ENCODE measurements around the gene MAPRE2.
"Not testable (repeated sequence)": the region's sequence is repeated elsewhere in the genome, so short reads cannot be mapped to it uniquely, and the experiment has no call there.

Gene MAPRE2

DNA sequence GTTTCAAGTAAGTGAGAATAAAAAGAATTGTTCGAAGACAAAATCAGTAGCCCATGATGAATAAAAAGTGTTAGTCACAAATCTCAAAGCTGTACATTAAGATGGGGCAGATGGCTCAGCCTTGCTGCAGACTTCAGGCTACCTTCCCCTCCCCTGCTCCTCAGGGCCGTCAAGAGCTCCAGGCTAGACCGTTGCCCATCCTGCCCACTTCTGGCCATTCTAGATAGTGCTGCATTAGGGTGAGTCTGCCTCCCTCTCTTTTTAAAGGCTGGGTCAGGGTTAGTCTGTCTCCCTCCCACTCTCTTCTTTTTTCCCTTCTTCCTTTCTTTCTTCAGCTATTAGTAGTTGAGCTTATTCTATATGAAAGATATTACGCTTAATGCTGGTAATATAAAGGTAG is 86.0 kb downstream of the MAPRE2 start:
- peak; percentile 59 for DNase-seq

DNA sequence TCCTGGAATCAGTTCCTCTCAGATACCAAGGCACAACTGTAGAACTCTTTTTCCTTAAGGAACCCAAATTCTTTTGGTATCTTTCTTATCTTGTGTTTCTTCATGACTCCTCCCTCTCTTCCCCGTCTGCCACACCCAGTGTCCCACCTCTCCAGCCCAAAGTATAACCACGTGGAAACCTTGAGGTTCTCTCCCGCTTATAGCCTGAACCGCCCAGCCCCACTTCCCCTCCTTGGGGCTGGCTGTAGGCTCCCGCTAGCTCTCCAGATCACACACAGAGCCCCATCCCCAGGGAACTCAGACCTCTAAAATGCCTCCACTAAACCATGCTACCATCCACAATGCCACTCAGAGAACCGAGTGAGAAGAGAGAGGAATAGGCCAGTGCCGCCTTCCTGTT is 87.5 kb downstream of the MAPRE2 start:
- DNase-seq, result no peak

DNA sequence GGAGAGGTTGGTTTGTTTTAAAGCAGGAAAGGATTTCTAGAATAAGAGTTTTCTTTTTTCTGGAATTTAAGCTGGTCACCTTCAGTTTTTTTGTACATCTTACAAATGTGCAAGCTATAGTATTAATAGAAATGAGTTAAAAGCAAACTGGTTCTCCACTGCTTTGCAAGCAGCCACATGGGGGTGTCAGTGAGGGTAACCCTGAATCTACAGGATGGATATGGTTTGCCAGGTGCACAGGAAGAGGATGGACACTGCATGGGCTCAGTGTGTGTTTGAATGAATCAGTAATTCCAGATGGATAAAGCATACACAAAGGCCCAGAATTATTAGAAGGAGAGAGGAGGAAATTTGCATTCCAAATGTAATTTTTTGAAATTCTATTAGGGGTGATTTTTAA is 89.0 kb downstream of the MAPRE2 start:
- no peak for DNase-seq

DNA sequence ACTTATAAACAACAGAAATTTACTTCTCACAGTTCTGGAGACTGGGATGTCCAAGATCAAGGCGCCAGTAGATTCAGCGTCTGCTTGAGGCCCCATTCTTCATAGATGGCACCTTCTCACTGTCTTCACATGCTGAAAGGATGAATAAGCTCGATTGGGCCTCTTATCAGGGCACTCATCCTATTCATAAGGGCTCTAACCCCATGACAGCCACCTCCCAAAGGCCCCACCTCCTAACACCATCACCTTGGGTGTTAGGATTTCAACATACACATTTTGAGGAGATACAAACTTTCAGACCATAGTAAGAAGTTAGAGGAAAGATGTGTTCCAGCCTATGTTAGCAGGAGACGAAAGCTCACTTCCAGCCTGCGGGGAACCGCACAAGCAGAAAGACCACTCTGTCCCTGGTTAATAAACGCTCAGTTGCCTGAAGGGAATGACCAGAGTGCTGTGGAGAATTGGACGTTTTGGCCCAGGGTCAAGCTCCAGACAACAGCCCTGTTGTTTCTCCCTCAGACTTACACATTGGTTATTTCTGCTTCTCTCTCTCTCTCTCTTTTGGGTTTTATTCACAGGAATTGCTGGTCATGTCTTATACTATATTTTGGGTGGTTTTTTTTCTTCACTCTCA is 90.3 kb downstream of the MAPRE2 start:
- no peak for DNase-seq

DNA sequence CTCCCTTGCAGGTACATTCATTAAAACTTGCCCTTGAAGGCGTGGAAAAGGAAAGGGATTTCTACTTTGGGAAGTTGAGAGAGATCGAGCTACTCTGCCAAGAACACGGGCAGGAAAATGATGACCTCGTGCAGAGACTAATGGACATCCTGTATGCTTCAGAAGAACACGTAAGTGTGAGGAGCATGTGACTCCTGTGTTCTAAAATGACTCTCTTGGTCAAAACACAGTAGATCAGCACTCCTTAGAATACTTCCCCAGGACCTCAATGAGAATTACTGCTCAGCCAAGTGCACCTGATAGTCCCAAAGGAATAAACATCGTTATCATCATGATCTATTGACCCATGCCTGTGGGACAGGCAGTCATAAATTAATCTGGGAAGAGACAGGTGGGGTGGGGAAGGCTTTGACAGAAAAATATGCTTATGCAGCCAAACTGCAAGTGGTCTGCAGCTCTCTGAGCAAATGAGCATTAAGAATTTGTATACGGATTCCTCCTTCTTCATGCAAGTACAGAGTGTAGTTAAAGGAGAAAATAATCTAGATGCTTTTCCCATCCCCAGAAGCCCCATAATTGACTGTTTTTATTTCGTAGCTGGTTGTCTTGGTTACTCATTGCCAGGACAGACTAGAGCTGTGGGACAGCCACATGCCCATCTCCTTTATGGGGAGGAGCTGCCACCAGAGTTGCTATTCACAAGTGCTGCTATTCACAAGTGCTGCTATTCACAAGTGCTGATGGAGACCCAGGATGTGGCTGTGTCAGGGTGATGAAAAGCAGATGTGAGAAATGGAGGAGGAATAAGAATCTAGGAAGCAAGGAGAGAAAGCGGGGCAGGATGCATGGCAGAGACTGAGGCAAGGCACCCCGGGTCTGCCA is 91.0 kb downstream of the MAPRE2 start:
- no peak for DNase-seq

DNA sequence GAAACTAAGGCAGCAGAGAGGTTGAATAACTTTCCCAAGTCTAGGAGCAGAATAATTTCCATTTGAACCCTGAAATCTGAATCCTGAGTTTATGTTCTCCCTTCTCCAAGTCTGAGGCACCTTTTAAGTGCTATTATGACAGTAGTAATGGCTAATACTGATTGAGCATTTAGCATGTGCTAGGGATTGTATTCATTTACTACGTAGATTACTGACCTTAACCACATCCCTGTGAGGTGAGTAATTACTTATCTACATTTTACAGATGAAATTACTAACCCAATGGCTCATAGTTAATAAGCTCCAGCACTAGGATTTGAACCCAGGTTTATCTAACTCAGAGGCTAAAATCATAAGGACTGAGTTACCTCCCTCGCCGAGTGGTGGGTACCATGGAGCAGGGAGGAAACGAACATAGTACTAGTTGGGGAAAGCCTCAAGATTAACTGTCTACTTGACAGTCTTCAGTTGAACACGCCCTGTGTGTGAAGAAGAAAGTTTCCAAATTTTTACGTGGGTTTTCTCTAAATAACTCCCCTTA is 93.0 kb downstream of the MAPRE2 start:
- DNase-seq, result no peak

DNA sequence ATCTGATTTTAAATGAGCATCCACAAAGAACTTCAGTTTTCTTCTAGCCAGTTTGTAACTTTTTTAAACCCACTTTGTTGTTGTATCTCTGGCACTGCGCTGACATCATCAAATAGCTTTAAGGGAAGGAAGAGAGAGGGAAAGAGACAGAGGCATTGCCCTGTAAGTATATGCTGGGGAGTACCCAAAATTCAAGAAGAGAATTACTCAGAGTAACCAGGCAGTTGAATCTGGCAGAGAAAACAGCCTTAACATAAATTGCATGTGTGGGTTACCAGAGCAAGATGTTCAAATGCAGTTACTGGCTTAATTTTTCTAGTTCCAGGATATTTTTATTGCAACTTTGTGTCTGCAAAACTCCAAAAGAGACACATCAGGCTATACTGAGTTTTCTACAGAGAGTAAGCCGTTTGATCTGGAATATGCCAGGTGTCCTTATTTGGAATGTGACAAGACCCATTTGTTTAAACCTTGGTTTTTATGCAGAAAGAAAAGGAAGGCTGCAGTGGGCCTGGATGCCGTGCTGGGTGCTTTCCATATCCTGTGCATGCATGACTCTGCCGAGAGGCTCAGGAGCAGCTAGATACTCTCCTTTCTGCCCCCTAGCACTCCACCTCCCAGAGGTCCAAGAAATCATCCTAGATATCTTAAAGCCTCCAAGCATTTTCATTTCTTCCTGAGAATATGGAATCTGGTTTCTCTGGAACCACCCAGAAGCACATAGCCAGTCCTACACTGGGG is 93.7 kb downstream of the MAPRE2 start:
- DNase-seq, result no peak

DNA sequence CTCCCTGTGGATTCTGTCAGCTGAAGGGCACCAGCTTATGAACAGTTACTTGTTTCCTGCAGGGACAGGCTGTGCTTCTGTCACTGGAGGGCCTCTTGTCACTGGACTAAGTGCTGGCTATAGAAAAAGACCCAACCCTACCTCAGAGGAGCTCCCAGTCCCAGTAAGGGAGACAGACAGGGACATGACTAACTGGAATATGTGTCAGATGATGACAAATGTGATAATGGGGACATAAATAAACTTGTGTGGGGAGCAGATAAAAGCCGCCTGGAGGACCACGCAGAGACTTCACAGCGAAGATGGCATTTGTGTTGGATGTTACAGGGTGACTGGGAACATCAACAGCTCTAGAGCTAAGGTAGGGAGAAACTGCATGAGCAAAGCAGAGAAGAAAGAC is 95.0 kb downstream of the MAPRE2 start:
- peak; percentile 60 for DNase-seq

DNA sequence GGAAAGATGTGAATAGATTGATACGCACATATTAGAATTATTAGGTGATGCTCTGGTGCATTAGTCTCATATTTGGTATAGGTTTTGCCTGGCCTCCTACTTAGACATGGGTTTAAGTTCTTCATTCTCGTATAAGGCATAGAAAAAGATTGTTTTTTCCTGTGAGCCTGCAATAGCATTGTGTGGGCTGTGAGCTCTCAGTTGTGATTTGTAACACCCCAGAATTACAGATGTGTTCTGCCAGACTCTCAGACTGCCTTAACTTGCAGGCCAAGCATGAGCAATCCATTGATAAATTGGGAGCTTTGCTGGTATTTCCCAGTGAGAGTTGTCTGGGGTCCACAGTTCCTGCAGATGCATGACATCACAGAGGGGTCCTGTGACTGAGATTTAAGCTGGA is 95.7 kb downstream of the MAPRE2 start:
- no peak for DNase-seq

DNA sequence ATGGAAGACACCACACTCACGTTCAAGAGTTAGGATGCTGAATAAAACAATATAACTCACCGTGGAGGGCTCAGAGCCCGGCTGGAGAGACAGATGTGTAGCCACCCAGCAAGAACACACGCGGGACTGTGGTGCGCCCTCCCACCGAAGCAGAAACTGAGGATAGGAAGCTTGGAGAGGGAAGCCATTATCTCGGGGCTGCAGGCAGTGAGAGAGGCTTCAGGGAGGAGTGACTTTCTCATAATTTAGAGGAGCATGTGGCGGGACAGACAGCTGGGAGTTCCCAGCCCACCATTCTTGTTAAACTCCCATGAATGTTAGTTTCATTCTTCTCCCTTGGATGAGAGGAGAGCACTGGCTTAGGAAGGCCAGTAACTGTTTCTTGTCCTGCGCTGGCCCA is 96.4 kb downstream of the MAPRE2 start:
- DNase-seq, result peak; percentile 18

DNA sequence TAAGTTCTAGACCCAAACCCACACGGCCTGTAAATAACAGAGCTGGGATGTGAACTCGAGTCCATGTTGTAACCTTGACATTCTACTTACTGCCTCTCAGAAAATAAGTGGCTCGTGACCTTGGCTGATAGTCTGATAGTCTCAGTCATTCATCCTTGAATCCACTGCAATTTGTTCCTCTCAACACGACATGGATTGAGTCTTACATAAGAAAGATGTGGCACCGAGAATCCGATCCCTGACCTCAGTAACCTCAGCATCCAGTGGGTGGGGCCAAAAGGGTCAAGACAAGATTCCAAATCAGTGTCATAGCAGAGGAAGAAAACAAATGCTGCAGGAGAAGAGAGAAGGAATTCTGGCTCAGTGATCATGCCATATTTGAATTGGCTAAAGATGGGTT is 97.6 kb downstream of the MAPRE2 start:
- DNase-seq, result no peak

DNA sequence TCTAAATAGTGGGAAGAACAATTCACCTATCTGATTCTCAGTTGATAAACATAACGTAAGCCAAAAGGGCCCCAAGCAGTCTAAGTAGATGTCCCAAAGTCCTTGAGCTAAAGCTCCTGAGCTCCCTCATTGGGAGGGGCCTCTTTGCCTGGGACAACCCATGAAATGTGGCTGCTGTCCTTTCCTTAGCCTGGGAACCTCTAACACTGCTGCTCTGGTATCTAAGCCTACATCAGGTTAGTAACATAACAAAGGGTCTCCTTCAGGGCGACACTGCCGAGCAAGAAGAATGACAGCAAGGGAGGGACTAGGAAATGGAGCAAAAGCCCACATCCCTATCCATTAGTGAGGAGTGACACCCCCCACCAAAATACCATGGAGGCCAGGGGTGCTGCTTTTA is 98.3 kb downstream of the MAPRE2 start:
- DNase-seq, result no peak

DNA sequence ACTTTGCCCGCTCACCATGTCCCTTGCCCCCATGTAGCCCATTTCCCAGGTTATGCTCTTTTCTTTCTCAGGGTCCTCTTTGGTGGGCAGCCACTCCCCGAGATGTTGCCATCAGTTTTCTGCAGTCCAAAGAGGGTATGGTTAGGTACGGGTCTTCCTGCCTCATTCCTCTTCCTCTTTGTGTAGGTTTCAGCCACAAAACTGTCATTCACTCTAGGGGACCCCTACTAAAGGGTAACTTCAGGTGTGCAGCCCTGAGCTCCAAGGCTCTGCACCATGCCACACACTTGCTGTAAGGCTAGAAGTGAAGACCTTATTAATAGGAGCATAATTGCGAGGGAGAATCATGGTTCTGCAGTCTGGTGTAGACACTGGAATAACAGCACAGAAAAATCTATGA is 99.9 kb downstream of the MAPRE2 start:
- DNase-seq, result no peak

DNA sequence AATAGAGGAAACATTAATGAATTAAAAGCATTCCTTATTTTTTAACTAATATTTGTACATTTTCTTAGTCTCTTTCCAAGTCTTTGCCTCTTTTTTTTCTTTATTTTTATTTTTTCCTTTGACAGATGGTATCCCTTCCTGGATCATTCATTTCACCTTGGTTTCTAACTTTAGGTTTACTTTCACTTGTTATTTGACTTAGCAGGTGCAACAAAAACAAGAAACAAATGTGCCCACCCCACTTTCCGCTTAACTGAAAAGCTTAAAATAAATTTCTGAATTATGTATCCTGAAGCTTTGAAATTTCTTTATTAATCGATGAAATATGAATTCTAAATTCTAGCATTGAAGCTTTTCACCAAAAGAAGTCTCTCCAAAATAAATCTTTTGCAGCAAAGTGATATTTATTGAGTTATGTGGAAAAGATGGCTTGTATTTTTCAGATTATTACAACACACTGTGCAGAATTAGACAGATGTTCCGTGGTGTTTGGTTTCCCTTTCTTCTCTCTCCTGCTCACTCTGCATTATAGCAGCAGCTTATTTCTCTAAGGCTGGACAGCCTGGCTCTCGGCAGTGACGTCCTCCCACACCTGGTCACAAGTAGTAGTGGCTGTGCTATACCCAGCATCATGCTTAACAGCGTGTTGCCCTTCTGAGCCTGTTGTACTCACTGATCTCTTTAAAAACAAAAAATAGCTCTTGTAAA is 100.5 kb downstream of the MAPRE2 start:
- DNase-seq, result no peak

DNA sequence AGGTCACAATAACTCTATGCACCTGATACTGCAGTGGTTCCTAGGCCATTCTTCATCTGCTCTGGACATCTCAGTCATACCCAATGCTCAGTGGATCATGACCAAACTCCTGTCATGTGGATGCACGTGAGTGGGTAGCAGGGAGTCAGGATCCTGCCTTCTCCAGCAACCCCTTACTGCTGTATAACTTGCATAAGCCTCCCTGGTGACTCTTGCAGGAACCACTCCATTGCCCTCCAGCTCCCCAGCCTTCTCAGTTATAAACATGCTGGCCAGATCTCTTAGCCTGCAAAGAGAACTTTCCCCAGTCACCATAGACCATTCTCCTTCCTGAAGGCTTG is 101.0 kb downstream of the MAPRE2 start:
- no peak for DNase-seq

DNA sequence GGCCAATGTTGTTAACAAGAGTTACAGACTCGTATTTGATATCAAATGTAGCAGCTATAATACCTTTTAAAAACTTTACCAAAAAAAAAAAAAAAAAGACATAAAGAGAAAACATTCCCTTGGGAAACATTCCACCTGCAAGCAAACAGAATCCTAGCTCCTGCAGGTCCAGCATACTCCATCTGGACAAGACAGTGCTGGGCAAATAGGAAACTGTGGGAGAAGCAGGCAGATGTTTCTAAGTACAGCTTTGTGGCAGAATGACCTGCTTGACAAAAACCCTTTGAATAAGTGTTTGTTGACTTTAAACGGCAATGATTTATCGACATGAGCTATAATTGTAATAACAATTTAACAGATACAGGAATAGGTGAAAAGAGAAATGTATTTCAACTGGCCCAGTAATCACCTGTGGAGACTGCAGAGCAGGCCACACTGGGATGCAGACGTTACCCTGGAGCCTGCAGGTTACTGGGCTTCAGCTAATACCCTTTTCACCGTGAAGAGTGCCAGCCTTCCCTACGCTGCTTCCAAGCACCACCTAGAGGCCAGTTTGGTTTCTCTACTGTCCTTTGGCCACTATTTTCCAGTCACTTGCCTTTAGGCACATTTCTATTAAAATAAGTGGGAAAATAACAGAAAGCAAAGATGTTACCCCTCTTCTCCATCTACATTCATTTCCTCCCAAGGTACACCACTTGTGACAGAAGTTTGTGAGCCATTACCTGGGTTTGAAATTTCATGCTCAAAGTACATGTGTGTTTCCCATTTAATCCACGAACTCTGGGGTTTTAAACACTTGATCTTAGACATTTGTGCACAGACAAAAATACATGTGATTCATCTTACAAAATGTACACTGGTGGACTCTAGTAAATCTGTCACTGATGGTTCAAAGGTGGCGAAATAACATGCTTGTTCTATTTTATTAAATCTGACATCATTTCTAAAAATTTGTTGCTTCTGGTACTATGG is 102.7 kb downstream of the MAPRE2 start:
- peak; percentile 86 for DNase-seq

DNA sequence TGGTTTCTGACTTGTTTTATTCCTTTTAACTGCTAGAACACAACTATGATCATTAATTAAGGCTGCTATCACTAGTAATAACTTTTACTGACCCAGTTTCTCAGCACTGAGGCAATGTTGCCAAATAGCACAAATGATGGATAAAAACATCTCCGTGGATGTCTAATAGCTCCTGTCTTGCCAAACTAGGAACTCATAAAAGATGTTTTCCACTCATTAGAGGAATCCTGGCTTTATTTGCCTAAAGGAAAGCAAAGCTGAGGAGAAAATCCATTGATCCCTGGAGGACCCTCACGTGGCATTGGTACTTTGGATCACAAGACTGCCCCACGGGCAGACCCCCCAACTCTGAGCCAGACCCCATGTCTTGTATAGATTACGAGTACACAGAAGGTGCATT is 103.5 kb downstream of the MAPRE2 start:
- no peak for DNase-seq

DNA sequence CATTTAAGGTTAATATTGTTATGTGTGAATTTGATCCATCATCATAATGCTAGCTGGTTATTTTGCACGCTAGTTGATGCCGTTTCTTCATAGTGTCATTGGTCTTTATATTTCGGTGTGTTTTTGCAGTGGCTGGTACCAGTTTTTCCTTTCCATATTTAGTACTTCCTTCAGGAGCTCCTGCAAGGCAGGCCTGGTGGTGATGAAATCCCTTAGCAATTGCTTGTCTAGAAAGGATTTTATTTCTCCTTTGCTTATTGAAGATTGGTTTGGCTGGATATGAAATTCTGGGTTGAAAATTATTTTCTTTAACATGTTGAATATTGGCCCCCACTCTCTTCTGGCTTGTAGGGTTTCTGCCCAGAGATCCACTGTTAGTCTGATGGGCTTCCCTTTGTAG is 109.0 kb downstream of the MAPRE2 start:
- not testable (repeated sequence) for DNase-seq

DNA sequence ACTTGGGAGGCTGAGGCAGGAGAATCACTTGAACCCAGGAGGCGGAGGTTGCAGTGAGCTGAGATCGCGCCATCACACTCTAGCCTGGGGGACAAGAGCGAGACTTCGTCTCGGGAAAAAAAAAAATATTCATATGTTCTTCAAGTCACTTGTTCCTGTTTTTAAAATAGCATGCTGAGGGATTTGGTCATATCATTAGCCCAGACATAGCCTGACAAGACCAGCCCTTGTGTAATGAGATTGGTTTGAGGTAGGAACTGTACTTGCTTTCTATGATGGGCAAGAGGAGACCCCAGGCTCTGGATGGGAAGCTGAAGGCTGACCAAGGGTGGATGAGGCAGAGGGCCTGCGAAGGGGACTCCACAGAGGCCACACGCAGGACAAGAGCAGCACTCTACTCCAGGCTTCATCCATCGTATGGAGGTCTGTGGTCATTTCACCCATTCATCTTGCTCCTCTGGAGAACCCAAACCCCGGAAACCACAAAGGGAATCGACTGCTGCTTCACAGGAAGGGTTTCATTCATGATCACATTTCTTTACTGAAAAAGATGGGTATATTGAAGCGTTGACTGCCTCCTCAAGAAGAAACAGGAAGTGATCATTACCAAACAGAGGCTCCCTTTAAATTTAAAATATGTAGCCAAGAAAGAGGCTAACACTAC is 112.5 kb downstream of the MAPRE2 start:
- peak; percentile 46 for DNase-seq

DNA sequence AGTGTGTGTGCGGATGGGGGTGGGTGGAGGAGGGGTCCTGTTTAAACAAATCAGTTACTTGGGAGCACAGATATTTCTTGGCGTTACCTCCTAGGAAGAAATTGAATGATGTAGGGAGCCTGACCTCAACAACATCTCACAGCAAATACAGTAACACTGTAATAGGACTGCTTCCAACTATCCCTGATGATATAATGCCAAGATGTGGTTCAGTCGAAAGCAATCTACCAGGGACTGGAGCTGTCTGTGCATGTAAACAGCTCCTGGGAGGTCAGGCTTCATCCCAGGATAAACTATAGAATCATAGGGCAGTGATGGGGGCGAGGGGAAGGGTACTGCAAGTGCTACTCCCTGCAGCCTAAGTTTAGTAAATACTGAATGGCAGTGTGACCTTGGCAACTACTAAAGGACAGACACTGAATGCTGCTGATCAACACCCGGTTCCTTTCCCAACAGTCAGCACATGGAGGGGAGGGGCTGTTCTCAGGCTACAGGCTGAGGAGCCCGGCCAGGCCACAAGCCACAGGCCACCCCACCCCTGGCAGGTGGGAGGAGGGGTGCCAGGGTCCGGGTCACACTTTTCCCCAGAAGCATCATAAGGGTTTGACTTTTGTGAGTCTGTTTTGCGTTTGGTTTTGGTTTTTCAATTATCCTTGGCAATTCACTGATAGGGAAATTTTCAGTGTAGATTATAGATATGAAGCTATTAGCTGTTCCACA is 114.3 kb downstream of the MAPRE2 start:
- peak; percentile 70 for DNase-seq

DNA sequence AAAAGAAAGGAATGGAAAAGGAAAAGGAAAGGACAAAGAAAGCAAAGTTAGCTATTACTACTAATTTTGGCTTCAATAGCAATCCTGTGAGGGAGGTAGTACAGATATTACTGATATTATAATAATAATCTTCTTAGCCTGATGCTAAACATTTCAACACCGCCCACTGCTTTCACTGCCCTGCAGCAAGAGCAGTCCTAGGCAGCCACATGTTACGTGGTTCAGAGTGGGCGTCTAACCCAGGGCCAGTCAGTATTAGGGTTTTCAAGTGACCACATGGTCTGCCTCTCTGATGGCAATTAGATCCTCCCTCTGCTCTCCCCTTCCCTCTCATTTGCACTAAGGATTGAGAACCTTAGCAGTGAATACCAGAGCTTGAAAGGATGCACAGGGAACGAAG is 116.0 kb downstream of the MAPRE2 start:
- no peak for DNase-seq

Data from hematopoietic multipotent progenitor cell treated with erythropoietin and hydrocortisone succinate and interleukin-3 and kit ligand, for 6 days (in vitro differentiated cells).